ENCODE results near the gene GALNT2.

The GALNT2 gene

GRCh38 chr1:230186003-230186863 is 119.2 kb downstream of the GALNT2 start:
- DNase-seq (ENCODE audit: low read depth in 2 of 2): no peak

DNA sequence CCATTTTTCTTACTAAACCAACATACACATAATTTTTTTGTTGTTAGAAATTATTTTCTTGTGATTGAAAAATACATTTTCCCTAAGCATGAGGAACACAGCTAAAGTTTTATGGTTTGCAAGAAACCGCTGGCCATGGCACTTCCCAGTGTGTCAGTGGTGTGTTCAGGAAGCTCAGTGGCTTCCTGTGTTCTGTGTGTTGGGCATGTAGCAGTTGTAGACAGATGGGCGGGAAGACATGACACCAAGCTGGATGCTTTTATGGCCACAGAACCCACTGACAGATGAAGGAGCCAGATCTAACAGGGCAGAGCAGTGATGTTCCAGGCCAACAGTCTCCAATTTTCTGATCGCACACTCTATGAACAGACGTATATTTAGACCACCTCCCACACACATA is 119.8 kb downstream of the GALNT2 start:
- DNase-seq (ENCODE audit: low read depth in 2 of 2): no peak

- no peak for DNase-seq (ENCODE audit: low read depth in 2 of 2)
Observed at GRCh38 chr1:230187290-230187689, 120.3 kb downstream of the GALNT2 start.

- DNase-seq (ENCODE audit: low read depth in 2 of 2): no peak
Observed at GRCh38 chr1:230188826-230189225, 121.8 kb downstream of the GALNT2 start.

DNA sequence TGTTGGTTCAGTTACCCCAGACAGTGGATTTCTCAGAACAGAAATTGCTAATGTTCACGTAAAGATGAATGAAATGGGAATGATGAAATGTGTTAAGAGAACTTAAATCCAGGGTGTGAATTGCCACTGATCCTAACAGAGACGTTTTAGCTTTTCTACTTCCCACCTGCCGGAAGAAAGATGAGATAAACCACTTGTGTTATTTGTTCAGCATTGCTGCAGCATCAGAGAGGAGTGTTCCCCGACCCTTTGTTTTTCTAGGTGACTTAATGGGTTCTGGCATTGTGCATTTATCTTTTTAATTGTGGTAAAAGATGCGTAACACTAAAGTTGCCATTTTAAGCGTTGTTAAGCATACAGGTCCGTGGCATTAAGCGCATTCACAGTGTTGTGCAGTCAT is 122.3 kb downstream of the GALNT2 start:
- no peak for DNase-seq (ENCODE audit: low read depth in 2 of 2)

GRCh38 chr1:230189824-230190223 is 122.8 kb downstream of the GALNT2 start:
- DNase-seq (ENCODE audit: low read depth in 2 of 2): no peak

GRCh38 chr1:230191079-230191804 is 124.2 kb downstream of the GALNT2 start:
- no peak for DNase-seq (ENCODE audit: low read depth in 2 of 2)

- no peak for DNase-seq (ENCODE audit: low read depth in 2 of 2)
Observed at GRCh38 chr1:230191855-230192254, 124.8 kb downstream of the GALNT2 start.

- DNase-seq (ENCODE audit: low read depth in 2 of 2): no peak
Observed at GRCh38 chr1:230194525-230194924, 127.5 kb downstream of the GALNT2 start.

DNA sequence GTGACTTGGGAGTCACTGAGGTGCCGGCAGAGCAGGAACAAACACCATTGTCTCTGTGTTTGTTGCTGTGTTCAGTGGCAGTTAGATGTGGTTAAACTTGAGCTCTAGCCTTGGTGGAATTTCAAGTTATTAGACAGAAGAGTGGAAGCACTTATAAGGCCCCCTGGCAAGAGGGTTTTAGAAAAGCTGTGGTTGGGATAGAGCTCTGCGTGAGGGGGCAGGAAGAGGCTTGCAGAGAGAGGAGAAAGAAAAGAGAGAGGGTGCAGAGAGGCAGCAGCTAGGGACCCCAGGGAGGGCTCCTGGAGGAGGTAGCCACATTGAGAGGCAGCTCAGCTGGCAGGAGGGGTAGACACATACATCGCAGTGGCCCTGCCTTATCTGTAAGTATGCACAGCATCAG is 128.2 kb downstream of the GALNT2 start:
- DNase-seq (ENCODE audit: low read depth in 2 of 2): no peak

- no peak for DNase-seq (ENCODE audit: low read depth in 2 of 2)
Observed at GRCh38 chr1:230196077-230196476, 129.0 kb downstream of the GALNT2 start.

DNA sequence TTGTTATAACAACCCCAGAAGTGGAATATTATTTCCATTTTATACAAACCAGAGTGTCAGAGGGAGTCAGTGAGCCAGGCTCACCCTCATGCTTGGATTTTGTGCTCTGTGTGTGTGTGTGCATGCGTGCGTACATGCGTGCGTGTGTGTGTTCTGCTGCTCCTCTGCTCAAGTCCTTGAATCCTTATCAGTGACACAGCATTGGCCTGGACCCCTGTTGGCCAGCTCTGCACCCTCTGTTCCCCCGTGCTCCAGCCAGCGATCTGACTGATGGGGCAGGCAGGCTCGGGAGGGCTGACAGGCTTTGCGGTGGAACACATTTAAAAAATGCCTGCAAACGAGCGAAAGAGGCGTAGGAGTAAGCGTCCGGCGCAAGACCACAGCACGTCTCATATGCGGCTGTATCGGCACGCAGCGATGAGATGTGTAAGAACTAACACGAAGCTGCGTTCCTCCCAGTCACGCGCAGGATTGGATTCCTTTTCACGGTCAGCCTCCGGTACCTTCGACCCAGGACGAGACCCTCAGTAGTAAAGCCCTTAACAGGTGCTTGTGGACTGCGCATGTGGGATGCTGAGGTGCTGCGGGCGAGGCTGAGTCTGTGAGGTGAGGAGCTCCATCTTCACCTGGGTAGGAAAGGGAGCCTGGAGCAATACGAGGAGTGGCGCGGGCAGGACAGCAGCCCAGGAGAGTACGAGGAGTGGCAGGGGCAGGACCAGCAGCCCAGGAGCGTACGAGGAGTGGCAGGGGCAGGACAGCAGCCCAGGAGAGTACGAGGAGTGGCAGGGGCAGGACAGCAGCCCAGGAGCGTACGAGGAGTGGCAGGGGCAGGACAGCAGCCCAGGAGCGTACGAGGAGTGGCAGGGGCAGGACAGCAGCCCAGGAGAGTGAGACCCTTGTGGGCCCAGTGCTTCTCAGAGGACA is 130.9 kb downstream of the GALNT2 start:
- DNase-seq (ENCODE audit: low read depth in 2 of 2): no peak

GRCh38 chr1:230199034-230199433 is 132.0 kb downstream of the GALNT2 start:
- no peak for DNase-seq (ENCODE audit: low read depth in 2 of 2)

DNA sequence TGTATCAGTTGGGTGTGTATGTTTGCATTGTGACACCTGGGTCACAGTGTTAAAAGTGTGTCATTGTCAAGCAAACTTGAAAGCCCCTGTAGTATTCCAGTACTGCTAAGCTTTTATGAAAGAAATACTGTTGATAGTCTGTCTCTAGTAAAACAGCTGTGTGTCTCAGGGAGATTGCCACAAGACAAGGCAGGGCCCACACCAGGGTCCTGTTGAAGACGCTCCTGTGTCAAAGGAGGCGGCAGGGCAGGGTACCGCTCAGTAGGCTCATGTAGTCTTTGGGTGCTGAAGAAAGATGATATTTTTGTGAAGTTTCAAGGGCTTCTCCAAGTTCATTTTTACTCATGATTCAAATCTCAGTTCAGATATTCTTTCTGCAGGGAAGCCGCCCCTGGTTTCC is 132.5 kb downstream of the GALNT2 start:
- no peak for DNase-seq (ENCODE audit: low read depth in 2 of 2)

- DNase-seq (ENCODE audit: low read depth in 2 of 2): no peak
Observed at GRCh38 chr1:230200276-230200675, 133.2 kb downstream of the GALNT2 start.

GRCh38 chr1:230201445-230201844 is 134.4 kb downstream of the GALNT2 start:
- DNase-seq (ENCODE audit: low read depth in 2 of 2): no peak

GRCh38 chr1:230204842-230205241 is 137.8 kb downstream of the GALNT2 start:
- no peak for DNase-seq (ENCODE audit: low read depth in 2 of 2)

- no peak for DNase-seq (ENCODE audit: low read depth in 2 of 2)
Observed at GRCh38 chr1:230205719-230206198, 138.7 kb downstream of the GALNT2 start.

GRCh38 chr1:230206207-230206606 is 139.2 kb downstream of the GALNT2 start:
- DNase-seq (ENCODE audit: low read depth in 2 of 2): no peak

DNA sequence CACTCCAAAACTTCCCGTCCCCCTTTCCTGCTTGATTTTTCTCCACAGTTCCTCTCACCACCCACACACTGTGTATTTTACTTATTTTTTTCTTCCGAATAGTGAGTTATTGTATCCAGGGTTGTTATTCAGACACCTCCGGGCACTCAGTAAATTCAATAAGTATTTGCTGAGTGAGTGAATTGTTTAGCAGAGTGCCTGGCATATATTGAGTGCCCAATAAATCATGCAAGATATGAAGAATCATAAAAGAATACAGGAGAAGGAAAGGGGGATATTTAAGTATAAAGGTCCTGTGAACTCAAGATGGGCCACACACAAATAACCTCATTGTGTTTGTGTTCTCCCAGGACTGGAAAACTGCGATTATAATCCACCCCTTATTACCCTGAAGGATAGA is 139.9 kb downstream of the GALNT2 start:
- no peak for DNase-seq (ENCODE audit: low read depth in 2 of 2)

DNA sequence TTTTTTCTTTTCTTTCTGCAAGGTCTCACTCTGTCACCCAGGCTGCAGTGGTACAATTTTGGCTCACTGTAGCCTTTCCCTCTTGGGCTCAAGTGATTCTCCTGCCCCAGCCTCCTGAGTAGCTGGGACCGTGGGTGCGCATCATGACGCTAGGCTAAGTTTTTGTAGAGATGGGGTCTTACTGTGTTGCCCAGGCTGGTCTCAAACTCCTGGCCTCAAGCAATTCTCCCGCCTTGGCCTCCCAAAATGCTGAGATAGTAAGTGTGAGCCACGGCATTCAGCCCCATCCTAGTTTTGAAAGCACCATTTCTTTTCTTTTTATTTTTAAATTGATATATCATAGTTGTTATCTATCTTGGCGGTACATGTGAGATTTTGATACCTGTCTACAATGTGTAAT is 140.6 kb downstream of the GALNT2 start:
- no peak for DNase-seq (ENCODE audit: low read depth in 2 of 2)

Data from stimulated activated CD4-positive, alpha-beta T cell treated with anti-CD3 and anti-CD28 coated beads, Interleukin-1b, Interleukin-23, amount 100 ng/mL, for 1 hour (primary cell).